ENCODE measurements around the gene SLC44A2.
A peak's percentile ranks its signal among the peaks of the same experiment; 100 is the strongest.

SLC44A2 gene

GRCh38 chr19:10624585-10624984 lies 768 bp upstream of the SLC44A2 start:
- H3K4me3 ChIP-seq (IDR thresholded peaks at IDR 0.05; ENCODE audit: insufficient read depth, low read depth, low read length), result no peak overlapping the region
- H2AFZ ChIP-seq (ENCODE audit: low read depth), result no peak overlapping the region
- no peaks in the 10 kb centered on the region for H4K20me1 ChIP-seq (ENCODE audit: insufficient read depth)
- TF ChIP-seq CTCF (conservative IDR thresholded peaks at IDR 0.05; ENCODE audit: low read depth, low read length), result no peak
- no peak overlapping the region for H3K9ac ChIP-seq
- no peaks in the 10 kb centered on the region for H3K27me3 ChIP-seq (ENCODE audit: insufficient read depth, low read depth)
- H3K79me2 ChIP-seq (ENCODE audit: insufficient read depth, low read depth), result no peaks in the 10 kb centered on the region
- H3K36me3 ChIP-seq (ENCODE audit: insufficient read depth), result no peaks in the 10 kb centered on the region
- no peak overlapping the region for H3K27ac ChIP-seq
- H3K4me2 ChIP-seq, result 0 out of 2 replicates have a peak overlapping the region, but pooled peaks have one; percentile 19
- peaks cover 12% of the 10 kb centered on the region for H3K4me1 ChIP-seq (ENCODE audit: low read depth, poor library complexity, severe bottlenecking)

GRCh38 chr19:10625762-10626138 lies 397 bp downstream of the SLC44A2 start:
- H2AFZ ChIP-seq (ENCODE audit: low read depth), result no peak overlapping the region
- no peak for TF ChIP-seq CTCF (conservative IDR thresholded peaks at IDR 0.05; ENCODE audit: low read depth, low read length)
- no peaks in the 10 kb centered on the region for H3K36me3 ChIP-seq (ENCODE audit: insufficient read depth)
- H3K4me1 ChIP-seq (ENCODE audit: low read depth, poor library complexity, severe bottlenecking), result peaks cover 12% of the 10 kb centered on the region
- H3K4me3 ChIP-seq (IDR thresholded peaks at IDR 0.05; ENCODE audit: insufficient read depth, low read depth, low read length), result no peak overlapping the region
- H3K4me2 ChIP-seq, result no peak overlapping the region
- no peak overlapping the region for H3K9ac ChIP-seq
- no peaks in the 10 kb centered on the region for H3K79me2 ChIP-seq (ENCODE audit: insufficient read depth, low read depth)
- H4K20me1 ChIP-seq (ENCODE audit: insufficient read depth), result no peaks in the 10 kb centered on the region
- H3K27ac ChIP-seq, result no peak overlapping the region
- H3K27me3 ChIP-seq (ENCODE audit: insufficient read depth, low read depth), result no peaks in the 10 kb centered on the region

GRCh38 chr19:10631874-10632273 lies 6.5 kb downstream of the SLC44A2 start:
- Histone ChIP-seq H3K27me3 (ENCODE audit: insufficient read depth, low read depth) (no peaks in the 10 kb centered on the region), H3K79me2 (ENCODE audit: insufficient read depth, low read depth) (no peaks in the 10 kb centered on the region), H3K27ac (no peak overlapping the region), H4K20me1 (ENCODE audit: insufficient read depth) (no peaks in the 10 kb centered on the region), H3K9ac (no peak overlapping the region), H2AFZ (ENCODE audit: low read depth) (no peak overlapping the region), H3K36me3 (ENCODE audit: insufficient read depth) (no peaks in the 10 kb centered on the region), H3K4me3 (IDR thresholded peaks at IDR 0.05; ENCODE audit: insufficient read depth, low read depth, low read length) (no peak overlapping the region), H3K4me2 (no peak overlapping the region), H3K4me1 (ENCODE audit: low read depth, poor library complexity, severe bottlenecking) (no peaks in the 10 kb centered on the region)
- TF ChIP-seq CTCF (conservative IDR thresholded peaks at IDR 0.05; ENCODE audit: low read depth, low read length), result no peak

GRCh38 chr19:10634430-10634829 lies 9.1 kb downstream of the SLC44A2 start:
- Histone ChIP-seq H3K79me2 (ENCODE audit: insufficient read depth, low read depth) (no peaks in the 10 kb centered on the region), H3K9ac (no peak overlapping the region), H3K36me3 (ENCODE audit: insufficient read depth) (no peaks in the 10 kb centered on the region), H3K4me3 (IDR thresholded peaks at IDR 0.05; ENCODE audit: insufficient read depth, low read depth, low read length) (no peak overlapping the region), H3K27ac (no peak overlapping the region), H3K27me3 (ENCODE audit: insufficient read depth, low read depth) (no peaks in the 10 kb centered on the region), H3K4me2 (no peak overlapping the region), H4K20me1 (ENCODE audit: insufficient read depth) (no peaks in the 10 kb centered on the region), H2AFZ (ENCODE audit: low read depth) (no peak overlapping the region), H3K4me1 (ENCODE audit: low read depth, poor library complexity, severe bottlenecking) (no peaks in the 10 kb centered on the region)
- TF ChIP-seq CTCF (conservative IDR thresholded peaks at IDR 0.05; ENCODE audit: low read depth, low read length), result no peak

All from KMS-11 (cell line).